T-cell (primary cell): ENCODE measurements around the gene BRD2. TPM values are rescaled to one million over a fixed set of nuclear protein-coding genes. Genes with fewer than 3 reads are reported as not detected.

ENCODE experiments used
- ATAC-seq, 4 experiments: fragments of 200-7000 bp in 3 of 4; fragments of 150-1000 bp in 1 of 4; cut with Tn5 transposase; replicated peaks in 1 of 4; 1 replicate in 3 of 4; 2 replicates in 1 of 4; pipeline ENCODE4 v1.10.0; 2021; ENCODE audit warnings: moderate library complexity in 3 of 4, mild to moderate bottlenecking in 2 of 4, moderate number of reproducible peaks in 1 of 4
- CTCF ChIA-PET, 2 donors: fragments of 300-600 bp; sonication (Branson Sonifier 250); formaldehyde crosslinking; loops; one replicate each; lab custom pipeline; 2022; ENCODE audit warnings: antibody characterized with exemption in 2 of 2; lab: Charles Lee
- POLR2A ChIA-PET, 2 donors: fragments of 300-600 bp; sonication (Branson Sonifier 250); formaldehyde crosslinking; loops; one replicate each; lab custom pipeline; 2022; ENCODE audit warnings: antibody characterized with exemption in 2 of 2; lab: Charles Lee
- DNase-seq, 35 experiments: peaks; one replicate each; pipeline versions ENCODE4 v3.0.0 to v3.0.0-alpha.2; 2013 to 2023
- H3K27ac ChIP-seq: one replicate; pipeline ENCODE4 v1.5.1; 2013; ENCODE audit warnings: low read length
- H3K27me3 ChIP-seq, 2 experiments: replicated peaks in 1 of 2; 1 replicate in 1 of 2; 2 replicates in 1 of 2; pipeline versions ENCODE4 v1.6.1 to v1.7.0; 2013; ENCODE audit warnings: low read length in 1 of 2, mixed read lengths in 1 of 2; ENCODE audit not compliant: control insufficient read depth in 2 of 2, insufficient read depth in 2 of 2; ENCODE audit errors: extremely low read depth in 1 of 2
- H3K36me3 ChIP-seq, 2 donors: 1 replicate in 1 of 2; 2 replicates in 1 of 2; pipeline versions ENCODE4 v1.6.1 to v1.7.0; 2013; ENCODE audit warnings: low read length in 1 of 2; ENCODE audit not compliant: control insufficient read depth in 2 of 2, insufficient read depth in 1 of 2; ENCODE audit errors: extremely low read depth in 1 of 2
- H3K4me1 ChIP-seq, 2 experiments: 1 replicate in 1 of 2; 2 replicates in 1 of 2; pipeline versions ENCODE4 v1.6.1 to v1.7.0; 2013; ENCODE audit warnings: low read length in 2 of 2, mixed read lengths in 1 of 2; ENCODE audit not compliant: insufficient read depth in 2 of 2, control insufficient read depth in 1 of 2; ENCODE audit errors: extremely low read depth in 1 of 2
- H3K4me3 ChIP-seq, 2 donors: 1 replicate in 1 of 2; 2 replicates in 1 of 2; pipeline versions ENCODE4 v1.5.1 to v1.7.0; 2013; ENCODE audit warnings: mild to moderate bottlenecking in 2 of 2, low read length in 1 of 2, moderate library complexity in 1 of 2; ENCODE audit not compliant: control insufficient read depth in 1 of 2; ENCODE audit errors: extremely low read depth in 1 of 2
- H3K9me3 ChIP-seq: 2 replicates; pipeline ENCODE4 v1.7.0; 2013
- H3K27ac Mint-ChIP-seq, 2 donors: one replicate each; pipeline ENCODE4 v1.8.0; 2020 to 2021; ENCODE audit warnings: mild to moderate bottlenecking in 2 of 2, mixed read lengths in 2 of 2
- H3K27me3 Mint-ChIP-seq, 2 donors: one replicate each; pipeline ENCODE4 v1.8.0; 2021 to 2022; ENCODE audit warnings: mixed read lengths in 2 of 2
- H3K36me3 Mint-ChIP-seq: one replicate; pipeline ENCODE4 v1.8.0; 2021; ENCODE audit warnings: mixed read lengths
- H3K4me1 Mint-ChIP-seq, 3 donors: one replicate each; pipeline ENCODE4 v1.8.0; 2020 to 2022; ENCODE audit warnings: mixed read lengths in 3 of 3, mild to moderate bottlenecking in 1 of 3
- H3K4me3 Mint-ChIP-seq, 3 donors: one replicate each; pipeline ENCODE4 v1.8.0; 2020 to 2022; ENCODE audit warnings: mild to moderate bottlenecking in 3 of 3, mixed read lengths in 3 of 3, moderate library complexity in 3 of 3
- H3K9me3 Mint-ChIP-seq, 3 donors: one replicate each; pipeline ENCODE4 v1.8.0; 2020 to 2022; ENCODE audit warnings: mixed read lengths in 3 of 3
- WGBS: methylation state at CpG from one replicate; pipeline ENCODE4 v1.1.5; 2013; ENCODE audit warnings: missing lambda C conversion rate; ENCODE audit not compliant: insufficient coverage; 5-methylcytosine and 5-hydroxymethylcytosine counted together
- total RNA-seq, 35 experiments: library from RNA in 6 of 35; stranded (reverse) in 6 of 35; fragments of 120-200 nt in 1 of 35; gene quantifications; one replicate each; pipeline versions ENCODE4 v1.2.1 to v1.2.4 and lab custom pipeline; 2013 to 2026

Gene BRD2
- total RNA-seq, 5 donors from 2014 or later (not counting 1 experiment from before 2014, with no cell fraction given), result 320 to 383 (median 358) TPM

- H3K9me3 Mint-ChIP-seq, result no peaks in the 10 kb centered on the region
- Histone ChIP-seq H3K27ac (peak within 1 kb of the TSS; percentile 35), H3K36me3 (no peaks in the 10 kb centered on the region), H3K4me1 (peaks cover 9 to 41% of the 10 kb centered on the region in 2 experiments), H3K9me3 (no peaks in the 10 kb centered on the region), H3K27me3 (no peaks in the 10 kb centered on the region), H3K4me3 (peak within 1 kb of the TSS; percentile 38 to 65)
- peak within 1 kb of the TSS; percentile 66 to 82 (median 82) for H3K4me3 Mint-ChIP-seq
- peak within 1 kb of the TSS; percentile 83 to 91 for H3K27ac Mint-ChIP-seq
- WGBS, result 23% methylated on average over 8 of the region's 10 CpGs
- H3K36me3 Mint-ChIP-seq, result no peaks in the 10 kb centered on the region
- CTCF ChIA-PET, result interaction anchor here (0.5 to 7.6 kb wide), 35 partner anchors 9 to 599 kb away, joined by 3 to 207 read pairs (median 5); partner anchors contain the start of genes BRD2 (in 1 of the 2), HLA-DMB (in 1 of the 2), PSMB9 (in 1 of the 2) and RPS18 (in 1 of the 2)
- no peaks in the 10 kb centered on the region for H3K27me3 Mint-ChIP-seq
- peak; percentile 97 to 99 (median 98) for ATAC-seq
- peak; percentile 57 to 89 (median 73) for DNase-seq
- peaks cover 41 to 59% (median 43%) of the 10 kb centered on the region in 3 donors for H3K4me1 Mint-ChIP-seq
- POLR2A ChIA-PET, result interaction anchor here (0.6 to 4.2 kb wide), 8 partner anchors 12 to 94 kb away, joined by 3 to 49 read pairs (median 5); partner anchors contain the start of genes BRD2 (in 1 of the 2) and HLA-DMB (in 1 of the 2)
Measured at GRCh38 chr6:32952817-32953739, 15.3 kb upstream of the BRD2 start, which contains the start of gene HLA-DMA. Gene HLA-DMA, minus strand, starts transcription at chr6:32953097. Its CDS starts 61 bp downstream, at chr6:32953036.

DNA sequence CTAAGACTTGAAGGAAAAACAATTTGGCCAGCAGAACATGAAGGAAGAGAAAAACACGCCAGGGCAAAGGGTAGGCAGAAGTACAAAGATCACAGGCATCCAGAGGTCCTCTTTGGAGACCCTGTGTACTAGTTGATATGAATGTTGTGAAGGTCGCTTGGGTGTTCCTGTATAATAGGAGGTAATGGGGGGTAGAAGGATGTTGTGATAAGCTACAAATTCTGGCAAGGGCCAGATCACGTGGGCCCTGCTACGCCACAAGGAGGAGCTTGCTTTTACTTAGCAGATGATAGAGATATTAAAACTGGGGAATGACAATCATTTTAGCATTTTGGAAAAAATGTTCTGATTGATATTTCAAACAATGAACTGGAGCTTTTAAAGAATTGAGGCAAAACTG, 14.6 kb upstream of the BRD2 start:
- no peaks in the 10 kb centered on the region for H3K27me3 ChIP-seq
- H3K4me1 ChIP-seq, result peaks cover 9 to 41% of the 10 kb centered on the region in 2 experiments
- Mint-ChIP-seq H3K9me3 (no peaks in the 10 kb centered on the region), H3K4me3 (peak overlapping the region in 1 of 3 donors; percentile 82), H3K4me1 (peaks cover 41 to 56% (median 43%) of the 10 kb centered on the region in 3 donors), H3K36me3 (no peaks in the 10 kb centered on the region), H3K27ac (peak overlapping the region; percentile 45 to 91), H3K27me3 (no peaks in the 10 kb centered on the region)
- no peak overlapping the region for H3K27ac ChIP-seq
- no peak overlapping the region for H3K4me3 ChIP-seq
- DNase-seq (no peak), ATAC-seq (no peak)
- ChIA-PET CTCF (interaction anchor here (0.5 to 7.6 kb wide), 27 partner anchors 10 to 295 kb away, joined by 3 to 207 read pairs (median 7); partner anchors contain the start of genes BRD2 (in 1 of the 2), HLA-DMB (in 1 of the 2), PSMB9 (in 1 of the 2) and TAP1 (in 1 of the 2)), POLR2A (interaction anchor here (0.6 to 4.2 kb wide), 6 partner anchors 14 to 172 kb away, joined by 3 to 49 read pairs (median 5); partner anchors contain the start of gene BRD2 (in 1 of the 2))
- 77% methylated on average over 3 of the region's 4 CpGs for WGBS
- no peaks in the 10 kb centered on the region for H3K9me3 ChIP-seq
- H3K36me3 ChIP-seq, result no peaks in the 10 kb centered on the region

- H3K27me3 ChIP-seq, result no peaks in the 10 kb centered on the region
- peaks cover 9 to 41% of the 10 kb centered on the region in 2 experiments for H3K4me1 ChIP-seq
- no peak overlapping the region for H3K4me3 ChIP-seq
- H3K27ac Mint-ChIP-seq, result peak overlapping the region in 1 of 2 donors; percentile 8
- ATAC-seq (no peak), DNase-seq (no peak)
- H3K4me3 Mint-ChIP-seq, result no peak overlapping the region
- H3K9me3 Mint-ChIP-seq, result no peaks in the 10 kb centered on the region
- H3K4me1 Mint-ChIP-seq, result peaks cover 41 to 51% (median 42%) of the 10 kb centered on the region in 3 donors
- H3K9me3 ChIP-seq, result no peaks in the 10 kb centered on the region
- H3K36me3 ChIP-seq, result no peaks in the 10 kb centered on the region
- ChIA-PET CTCF (interaction anchor here (0.7 to 7.6 kb wide), 18 partner anchors 10 to 294 kb away, joined by 3 to 207 read pairs (median 8); partner anchors contain the start of genes BRD2 (in 1 of the 2), HLA-DMB (in 1 of the 2) and TAP2 (in 1 of the 2)), POLR2A (interaction anchor here (0.6 to 4.2 kb wide), 4 partner anchors 14 to 173 kb away, joined by 4 to 49 read pairs (median 18); partner anchors contain the start of gene BRD2 (in 1 of the 2))
- no peaks in the 10 kb centered on the region for H3K36me3 Mint-ChIP-seq
- no peak overlapping the region for H3K27ac ChIP-seq
- 75% methylated on average over 4 of the region's 4 CpGs for WGBS
- no peaks in the 10 kb centered on the region for H3K27me3 Mint-ChIP-seq
Measured at GRCh38 chr6:32954267-32954666, 14.1 kb upstream of the BRD2 start.

DNA sequence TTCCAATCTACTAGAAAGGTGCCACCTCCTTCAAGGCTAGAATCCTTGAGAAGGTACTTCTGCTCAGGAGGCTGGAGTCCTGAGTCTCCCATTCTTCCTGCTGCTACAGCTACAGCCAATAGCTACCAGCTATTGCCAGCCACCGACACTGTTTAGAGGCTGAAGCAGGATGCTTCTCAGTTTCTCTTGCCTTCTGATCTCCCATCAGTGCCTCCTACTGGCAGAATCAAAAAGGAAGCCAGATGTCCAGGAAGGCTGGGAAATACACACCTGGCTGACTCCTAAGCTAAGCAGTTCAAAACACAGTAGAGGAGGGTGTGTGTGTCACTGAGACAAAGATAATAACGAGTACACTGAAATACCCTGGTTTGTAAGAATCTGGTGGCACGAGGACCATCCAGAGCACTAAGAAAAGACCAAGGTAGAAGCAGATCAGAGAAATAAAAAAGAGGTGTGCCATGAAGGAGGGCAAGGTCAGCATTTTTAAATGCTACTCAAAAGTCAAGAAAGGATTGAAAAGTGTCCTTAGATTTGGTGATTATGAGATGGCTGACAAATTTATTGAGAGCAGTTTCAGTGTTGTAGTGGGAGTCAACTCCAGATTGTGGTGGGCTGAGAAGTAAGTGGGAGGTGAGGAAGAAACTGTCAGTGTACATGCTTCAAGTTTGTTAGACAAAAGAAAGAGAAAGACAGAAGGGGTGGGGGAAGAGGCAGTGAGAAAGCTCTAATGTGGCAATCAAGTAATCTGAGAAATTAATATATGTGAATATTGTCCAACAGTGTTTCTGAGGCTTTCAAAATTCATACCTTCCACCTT, 13.2 kb upstream of the BRD2 start:
- Histone ChIP-seq H3K36me3 (no peaks in the 10 kb centered on the region), H3K4me1 (peaks cover 9 to 33% of the 10 kb centered on the region in 2 experiments), H3K4me3 (no peak overlapping the region), H3K27me3 (no peaks in the 10 kb centered on the region), H3K27ac (no peak overlapping the region), H3K9me3 (no peaks in the 10 kb centered on the region)
- Mint-ChIP-seq H3K4me3 (no peak overlapping the region), H3K36me3 (no peaks in the 10 kb centered on the region), H3K27ac (peak overlapping the region; percentile 7 to 16), H3K9me3 (no peaks in the 10 kb centered on the region), H3K4me1 (peaks cover 33 to 46% (median 41%) of the 10 kb centered on the region in 3 donors), H3K27me3 (no peaks in the 10 kb centered on the region)
- ChIA-PET POLR2A (interaction anchor here (0.6 to 4.2 kb wide), 8 partner anchors 13 to 317 kb away, joined by 3 to 49 read pairs (median 4); partner anchors contain the start of genes BRD2 (in 1 of the 2), RPS18 (in 1 of the 2) and VPS52 (in 1 of the 2)), CTCF (interaction anchor here (0.5 to 7.6 kb wide), 15 partner anchors 11 to 371 kb away, joined by 3 to 207 read pairs (median 8); partner anchors contain the start of genes BRD2 (in 1 of the 2) and HLA-DMB (in 1 of the 2))
- DNase-seq, result peak in 2 of 35 experiments; percentile 29 to 68
- 32% methylated on average over 2 of the region's 3 CpGs for WGBS
- peak in 2 of 4 experiments; percentile 9 to 14 for ATAC-seq

GRCh38 chr6:32956176-32956575, 12.2 kb upstream of the BRD2 start:
- no peaks in the 10 kb centered on the region for H3K27me3 ChIP-seq
- no peaks in the 10 kb centered on the region for H3K27me3 Mint-ChIP-seq
- no peak overlapping the region for H3K4me3 Mint-ChIP-seq
- peaks cover 9 to 24% of the 10 kb centered on the region in 2 experiments for H3K4me1 ChIP-seq
- DNase-seq (no peak), ATAC-seq (no peak)
- POLR2A ChIA-PET, result interaction anchor here in 1 of 2 donors (4.2 kb wide), 1 partner anchor 16 kb away, joined by 30 read pairs; no protein-coding TSS in a partner anchor
- no peak overlapping the region for H3K27ac ChIP-seq
- no CpG with 5 or more reads among the region's 2 CpGs for WGBS
- no peaks in the 10 kb centered on the region for H3K9me3 Mint-ChIP-seq
- H3K4me3 ChIP-seq, result no peak overlapping the region
- H3K36me3 Mint-ChIP-seq, result no peaks in the 10 kb centered on the region
- H3K36me3 ChIP-seq, result no peaks in the 10 kb centered on the region
- H3K9me3 ChIP-seq, result no peaks in the 10 kb centered on the region
- H3K27ac Mint-ChIP-seq, result no peak overlapping the region
- H3K4me1 Mint-ChIP-seq, result peaks cover 35 to 46% (median 46%) of the 10 kb centered on the region in 3 donors
- CTCF ChIA-PET, result interaction anchor here in 1 of 2 donors (0.9 to 7.6 kb wide), 4 partner anchors 12 to 28 kb away, joined by 3 to 207 read pairs (median 88); partner anchors contain the start of genes BRD2 and HLA-DMB
